PC-3 (cell line): ENCODE measurements around the gene CCNO. TPM values are rescaled to one million over a fixed set of nuclear protein-coding genes. Genes with fewer than 3 reads are reported as not detected.

Experiments
- ATAC-seq: fragments of 200-7000 bp; cut with Tn5 transposase; 2 replicates; pipeline ENCODE4 v1.9.1; 2020; ENCODE audit warnings: mild to moderate bottlenecking, moderate library complexity
- BruUV-seq: library from RNA; stranded (reverse); fragments of 400-500 nt; replicated peaks from 2 replicates; lab custom pipeline; 2021; lab: Mats Ljungman, UMichigan
- CTCF ChIA-PET: fragments of 300-600 bp; sonication (Branson Sonifier 250); formaldehyde crosslinking; loops from one replicate; lab custom pipeline; 2022; ENCODE audit warnings: antibody characterized with exemption; lab: Charles Lee
- POLR2A ChIA-PET: fragments of 300-600 bp; sonication (Branson Sonifier 250); formaldehyde crosslinking; loops from one replicate; lab custom pipeline; 2022; ENCODE audit warnings: antibody characterized with exemption; ENCODE audit not compliant: unreplicated experiment; lab: Charles Lee
- DNase-seq: peaks from one replicate; pipeline ENCODE4 v3.0.0-alpha.2; 2015
- H2AFZ ChIP-seq: fragments of 300-600 bp; sonication (generic); 2 replicates; pipeline ENCODE4 v1.6.0; 2016; ENCODE audit warnings: antibody characterized with exemption, low read length
- H3F3A ChIP-seq: fragments of 300-600 bp; sonication (generic); one replicate; pipeline ENCODE4 v1.6.0; 2017; ENCODE audit warnings: antibody characterized with exemption, low read length, control low read depth, mild to moderate bottlenecking; ENCODE audit not compliant: unreplicated experiment
- H3K27ac ChIP-seq: fragments of 300-600 bp; sonication (generic); 2 replicates; pipeline ENCODE4 v1.5.1; 2016; ENCODE audit warnings: mild to moderate bottlenecking, low read length
- H3K27me3 ChIP-seq: fragments of 300-600 bp; sonication (generic); 2 replicates; pipeline ENCODE4 v1.6.1; 2016; ENCODE audit warnings: low read length, mixed read lengths
- H3K36me3 ChIP-seq: fragments of 300-600 bp; sonication (generic); 2 replicates; pipeline ENCODE4 v1.6.1; 2016; ENCODE audit warnings: low read depth, mixed run types, low read length, mixed read lengths
- H3K4me1 ChIP-seq: fragments of 300-600 bp; sonication (generic); 2 replicates; pipeline ENCODE4 v1.5.1; 2016; ENCODE audit warnings: low read length; ENCODE audit not compliant: insufficient read depth
- H3K4me2 ChIP-seq: fragments of 300-600 bp; sonication (generic); 2 replicates; pipeline ENCODE4 v1.6.0; 2016; ENCODE audit warnings: low read length
- H3K4me3 ChIP-seq: fragments of 300-600 bp; sonication (generic); 2 replicates; pipeline ENCODE4 v1.5.1; 2016; ENCODE audit warnings: mild to moderate bottlenecking, low read length, mixed read lengths
- H3K79me2 ChIP-seq: fragments of 300-600 bp; sonication (generic); 2 replicates; pipeline ENCODE4 v1.6.1; 2017; ENCODE audit warnings: low read length, mixed read lengths
- H3K9ac ChIP-seq: fragments of 300-600 bp; sonication (generic); 2 replicates; pipeline ENCODE4 v1.6.0; 2016; ENCODE audit warnings: mild to moderate bottlenecking, low read length
- H3K9me2 ChIP-seq: fragments of 300-600 bp; sonication (generic); replicated peaks from 2 replicates; pipeline ENCODE4 v1.6.1; 2016; ENCODE audit warnings: mixed run types, low read length, mixed read lengths
- H3K9me3 ChIP-seq: fragments of 300-600 bp; sonication (generic); 2 replicates; pipeline ENCODE4 v1.6.1; 2016; ENCODE audit warnings: low read length, mixed read lengths
- H4K20me1 ChIP-seq: fragments of 300-600 bp; sonication (generic); 2 replicates; pipeline ENCODE4 v1.6.1; 2016; ENCODE audit warnings: low read length, mixed read lengths
- EZH2 ChIP-seq: fragments of 300-600 bp; sonication (generic); IDR thresholded peaks from one replicate; pipeline ENCODE4 v1.6.1; 2017; ENCODE audit warnings: antibody characterized with exemption, mild to moderate bottlenecking, low read length; ENCODE audit not compliant: unreplicated experiment
- EZH2phosphoT487 ChIP-seq: fragments of 300-600 bp; sonication (generic); IDR thresholded peaks from 2 replicates; pipeline ENCODE4 v1.6.1; 2018; ENCODE audit warnings: mild to moderate bottlenecking, antibody characterized with exemption, low read length, borderline replicate concordance
- intact Hi-C: fragments of 100-400 bp; cut with micrococcal nuclease; formaldehyde crosslinking; loops from 2 replicates; pipeline ENCODE4 v1.9.0; 2023
- total RNA-seq: library from RNA; depleted of rRNA; stranded (reverse); fragments of >200 nt; gene quantifications from 2 replicates; pipeline ENCODE4 v1.2.3, GENCODE V29; 2014
- TF ChIP-seq, protein P1 (sequence below): fragments of 300-600 bp; sonication (generic); conservative IDR thresholded peaks from 2 replicates; pipeline ENCODE4 v1.5.1; 2017; ENCODE audit warnings: antibody characterized with exemption, low read depth, mild to moderate bottlenecking, low read length

Gene CCNO
- total RNA-seq, 1 experiment from 2014 or later = 3.4 TPM

DNA sequence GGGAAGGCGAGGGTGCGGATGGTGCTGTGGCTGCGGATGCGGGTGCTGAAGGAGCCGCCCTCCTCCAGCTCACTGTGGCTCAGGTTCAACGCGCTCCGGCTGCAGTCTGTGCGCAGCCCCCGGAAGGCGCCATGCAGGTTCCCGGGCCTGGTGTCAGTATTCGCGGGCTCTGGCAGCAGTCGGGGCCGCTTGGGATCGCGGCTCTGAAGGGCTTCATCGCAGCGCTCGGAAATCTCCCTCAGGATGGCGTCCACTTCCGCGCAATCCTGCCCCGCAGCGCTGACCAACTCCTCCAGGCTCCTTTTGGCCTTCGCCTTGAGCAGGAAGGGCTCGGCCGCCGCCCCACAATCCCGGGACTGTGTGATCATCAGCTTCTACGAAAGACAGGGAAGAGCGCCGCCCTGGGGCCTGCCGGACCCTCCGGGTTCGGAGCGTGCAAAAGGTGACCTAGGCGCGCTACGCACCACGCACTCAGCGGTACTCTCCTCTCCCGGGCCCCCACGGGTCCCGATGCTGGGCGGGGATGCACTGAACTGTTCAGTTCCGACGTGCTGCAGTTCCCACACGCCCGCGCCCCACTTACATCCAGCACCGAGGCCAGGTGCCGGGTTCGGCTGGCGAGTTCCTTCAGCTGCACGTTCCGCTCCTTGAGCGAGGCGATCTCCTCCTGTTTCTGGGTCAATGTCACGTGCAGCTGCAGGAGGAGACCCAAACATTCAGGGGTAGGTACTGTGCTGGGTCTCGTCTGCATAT lies 12.8 kb downstream of the CCNO start:
- Histone ChIP-seq H3K27ac (no peak overlapping the region), H3K4me3 (no peak overlapping the region), H3K4me2 (no peak overlapping the region), H3K9ac (no peak overlapping the region), H4K20me1 (no peaks in the 10 kb centered on the region), H3K36me3 (no peaks in the 10 kb centered on the region), H3K9me3 (no peaks in the 10 kb centered on the region), H3F3A (no peaks in the 10 kb centered on the region), H3K9me2 (no peaks in the 10 kb centered on the region), H3K4me1 (peaks cover 14% of the 10 kb centered on the region), H2AFZ (no peak overlapping the region), H3K27me3 (no peaks in the 10 kb centered on the region), H3K79me2 (no peaks in the 10 kb centered on the region)
- DNase-seq (no peak), ATAC-seq (no peak)
- ChIA-PET CTCF (no interaction called here), POLR2A (no interaction called here)
- intact Hi-C loops = no loop called here
- no TSS peak for BruUV-seq
- no peak for TF ChIP-seq EZH2
- TF ChIP-seq, protein P1, sequence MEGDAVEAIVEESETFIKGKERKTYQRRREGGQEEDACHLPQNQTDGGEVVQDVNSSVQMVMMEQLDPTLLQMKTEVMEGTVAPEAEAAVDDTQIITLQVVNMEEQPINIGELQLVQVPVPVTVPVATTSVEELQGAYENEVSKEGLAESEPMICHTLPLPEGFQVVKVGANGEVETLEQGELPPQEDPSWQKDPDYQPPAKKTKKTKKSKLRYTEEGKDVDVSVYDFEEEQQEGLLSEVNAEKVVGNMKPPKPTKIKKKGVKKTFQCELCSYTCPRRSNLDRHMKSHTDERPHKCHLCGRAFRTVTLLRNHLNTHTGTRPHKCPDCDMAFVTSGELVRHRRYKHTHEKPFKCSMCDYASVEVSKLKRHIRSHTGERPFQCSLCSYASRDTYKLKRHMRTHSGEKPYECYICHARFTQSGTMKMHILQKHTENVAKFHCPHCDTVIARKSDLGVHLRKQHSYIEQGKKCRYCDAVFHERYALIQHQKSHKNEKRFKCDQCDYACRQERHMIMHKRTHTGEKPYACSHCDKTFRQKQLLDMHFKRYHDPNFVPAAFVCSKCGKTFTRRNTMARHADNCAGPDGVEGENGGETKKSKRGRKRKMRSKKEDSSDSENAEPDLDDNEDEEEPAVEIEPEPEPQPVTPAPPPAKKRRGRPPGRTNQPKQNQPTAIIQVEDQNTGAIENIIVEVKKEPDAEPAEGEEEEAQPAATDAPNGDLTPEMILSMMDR = no peak
- no peak for TF ChIP-seq EZH2phosphoT487

GRCh38 chr5:55219770-55220169 lies 13.6 kb downstream of the CCNO start:
- no peaks in the 10 kb centered on the region for H4K20me1 ChIP-seq
- DNase-seq (no peak), ATAC-seq (no peak)
- H2AFZ ChIP-seq = no peak overlapping the region
- no peak overlapping the region for H3K27ac ChIP-seq
- peaks cover 14% of the 10 kb centered on the region for H3K4me1 ChIP-seq
- H3K9me2 ChIP-seq = no peaks in the 10 kb centered on the region
- H3K4me3 ChIP-seq = no peak overlapping the region
- H3K36me3 ChIP-seq = no peaks in the 10 kb centered on the region
- BruUV-seq = no TSS peak
- no peak overlapping the region for H3K4me2 ChIP-seq
- TF ChIP-seq EZH2phosphoT487 (no peak), EZH2 (no peak)
- TF ChIP-seq, protein P1 = no peak
- H3K79me2 ChIP-seq = no peaks in the 10 kb centered on the region
- intact Hi-C loops = no loop called here
- no peaks in the 10 kb centered on the region for H3K27me3 ChIP-seq
- CTCF ChIA-PET = no interaction called here
- no peaks in the 10 kb centered on the region for H3F3A ChIP-seq
- no peak overlapping the region for H3K9ac ChIP-seq
- no peaks in the 10 kb centered on the region for H3K9me3 ChIP-seq
- POLR2A ChIA-PET = no interaction called here

DNA sequence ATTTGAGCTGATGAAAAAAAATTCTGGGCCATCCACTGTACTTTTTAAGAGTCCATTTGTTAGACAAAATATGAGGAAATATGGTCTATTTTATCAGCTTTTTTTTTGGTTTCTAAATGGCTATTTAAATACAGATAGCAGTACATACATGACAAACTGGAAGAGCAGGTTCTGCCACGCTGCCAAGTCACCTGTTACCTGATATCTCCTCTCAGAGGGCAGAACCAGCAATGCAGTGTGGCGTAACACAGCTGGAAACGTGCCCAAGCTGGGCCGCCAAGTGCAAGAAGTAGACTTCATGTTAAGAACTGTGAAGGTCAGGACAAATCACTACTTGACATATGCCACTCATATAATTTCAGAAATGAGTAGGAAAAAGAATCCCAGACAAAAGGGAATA lies 14.4 kb downstream of the CCNO start:
- POLR2A ChIA-PET = interaction anchor here (0.5 kb wide), 1 partner anchor 32 kb away, joined by 10 read pairs; no protein-coding TSS in a partner anchor
- Histone ChIP-seq H3K9me2 (no peaks in the 10 kb centered on the region), H3K9me3 (no peaks in the 10 kb centered on the region), H3F3A (no peaks in the 10 kb centered on the region), H3K27me3 (no peaks in the 10 kb centered on the region), H3K4me1 (peaks cover 14% of the 10 kb centered on the region), H4K20me1 (no peaks in the 10 kb centered on the region), H3K36me3 (no peaks in the 10 kb centered on the region), H3K4me2 (peak overlapping the region; percentile 69), H2AFZ (no peak overlapping the region), H3K4me3 (no peak overlapping the region), H3K9ac (no peak overlapping the region), H3K79me2 (no peaks in the 10 kb centered on the region), H3K27ac (no peak overlapping the region)
- BruUV-seq = no TSS peak
- peak; percentile 79 for DNase-seq
- TF ChIP-seq EZH2 (no peak), EZH2phosphoT487 (no peak)
- TF ChIP-seq, protein P1 = no peak
- intact Hi-C loops = no loop called here
- no peak for ATAC-seq
- CTCF ChIA-PET = interaction anchor here (0.5 to 0.6 kb wide), 2 partner anchors 31 to 47 kb away, joined by 3 read pairs; no protein-coding TSS in a partner anchor
